Activated effector memory CD4-positive, alpha-beta T cell treated with anti-CD3 and anti-CD28 coated beads, Interleukin-2, amount 50 U/mL, for 16 hours (primary cell): ENCODE results near the gene TMEM72.

Experiments
- DNase-seq: peaks from one replicate; pipeline ENCODE4 v3.0.0-alpha.2; 2020

The TMEM72 gene

GRCh38 chr10:44890696-44891563, 20.2 kb upstream of the TMEM72 start:
- DNase-seq = no peak

GRCh38 chr10:44891721-44892120, 19.4 kb upstream of the TMEM72 start:
- no peak for DNase-seq

- DNase-seq = no peak
Measured at GRCh38 chr10:44893604-44894468, 17.3 kb upstream of the TMEM72 start.

GRCh38 chr10:44894691-44895090, 16.4 kb upstream of the TMEM72 start:
- DNase-seq = no peak

GRCh38 chr10:44895280-44895679, 15.9 kb upstream of the TMEM72 start:
- no peak for DNase-seq

- DNase-seq = no peak
Measured at GRCh38 chr10:44897049-44897448, 14.1 kb upstream of the TMEM72 start.

GRCh38 chr10:44898665-44899064, 12.5 kb upstream of the TMEM72 start:
- DNase-seq = no peak

- DNase-seq = no peak
Measured at GRCh38 chr10:44899450-44900080, 11.6 kb upstream of the TMEM72 start.

- no peak for DNase-seq
Measured at GRCh38 chr10:44902941-44903545, 8.1 kb upstream of the TMEM72 start.

GRCh38 chr10:44906486-44906885, 4.7 kb upstream of the TMEM72 start:
- no peak for DNase-seq

GRCh38 chr10:44907556-44907955, 3.6 kb upstream of the TMEM72 start:
- DNase-seq = no peak

GRCh38 chr10:44908066-44908749, 2.9 kb upstream of the TMEM72 start:
- DNase-seq = no peak

GRCh38 chr10:44908936-44909630, 2.1 kb upstream of the TMEM72 start:
- no peak for DNase-seq

- no peak for DNase-seq
Measured at GRCh38 chr10:44909910-44910309, 1.2 kb upstream of the TMEM72 start.

- no peak for DNase-seq
Measured at GRCh38 chr10:44910602-44911001, 535 bp upstream of the TMEM72 start.

GRCh38 chr10:44911951-44912350, 814 bp downstream of the TMEM72 start:
- no peak for DNase-seq

GRCh38 chr10:44913350-44914081, 2.4 kb downstream of the TMEM72 start:
- DNase-seq = no peak

- no peak for DNase-seq
Measured at GRCh38 chr10:44914891-44915290, 3.8 kb downstream of the TMEM72 start.

GRCh38 chr10:44916429-44916828, 5.3 kb downstream of the TMEM72 start:
- DNase-seq = no peak

GRCh38 chr10:44917848-44918247, 6.7 kb downstream of the TMEM72 start:
- DNase-seq = no peak

GRCh38 chr10:44920252-44920651, 9.1 kb downstream of the TMEM72 start:
- no peak for DNase-seq
